Stimulated activated CD4-positive, alpha-beta T cell treated with anti-CD3 and anti-CD28 coated beads, Interleukin-2, amount 100 ng/mL, for 24 hours (primary cell): ENCODE data around the gene CCDC66.

ENCODE experiments used
- DNase-seq, 2 donors: peaks; one replicate each; pipeline ENCODE4 v3.0.0-alpha.2; 2020

CCDC66 gene

GRCh38 chr3:56624725-56625124, 67.8 kb downstream of the CCDC66 start:
- no peak for DNase-seq

- DNase-seq, result no peak
Measured at GRCh38 chr3:56629047-56629446, 72.1 kb downstream of the CCDC66 start.

- no peak for DNase-seq
Measured at GRCh38 chr3:56629451-56629850, 72.5 kb downstream of the CCDC66 start.

DNA sequence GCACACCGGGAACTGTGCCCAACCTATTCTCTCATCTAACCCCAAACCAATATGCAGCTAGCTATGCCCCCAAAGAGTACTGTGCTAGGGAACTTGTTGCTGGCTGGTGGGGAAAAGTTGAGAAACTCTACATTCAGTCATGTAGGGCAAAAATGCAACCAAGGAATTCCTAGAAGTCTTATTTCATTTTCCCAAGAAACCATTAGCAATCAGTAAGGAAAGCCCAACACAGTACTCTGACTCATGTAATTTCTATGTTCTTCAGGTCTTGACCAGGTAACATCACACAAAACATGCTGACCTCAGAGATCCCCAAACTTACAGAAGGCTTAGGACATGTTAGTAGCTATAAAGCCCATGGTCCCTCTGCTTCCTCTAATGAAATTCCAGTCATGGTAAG, 74.0 kb downstream of the CCDC66 start:
- no peak for DNase-seq

GRCh38 chr3:56633181-56633580, 76.2 kb downstream of the CCDC66 start:
- DNase-seq, result no peak

- DNase-seq, result no peak
Measured at GRCh38 chr3:56633602-56634535, 76.9 kb downstream of the CCDC66 start.

DNA sequence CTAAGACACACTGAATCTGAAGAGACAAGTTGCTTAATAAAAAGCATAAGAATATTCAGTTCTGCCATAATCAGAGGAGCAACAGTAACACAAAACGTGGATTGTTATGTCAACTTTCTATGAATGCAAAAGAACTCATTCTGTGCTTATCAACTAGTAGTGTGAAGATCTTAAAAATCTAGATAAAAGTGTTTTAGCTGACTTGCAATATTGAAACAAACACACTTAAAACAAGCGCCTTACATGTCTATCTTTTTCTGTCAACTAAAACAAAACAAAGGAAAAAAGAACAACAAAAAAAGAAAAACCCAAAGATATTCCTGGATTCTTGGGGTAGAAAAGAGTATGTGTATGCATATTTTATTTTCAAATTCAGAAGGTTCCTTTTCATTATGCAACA, 88.4 kb downstream of the CCDC66 start:
- no peak for DNase-seq

DNA sequence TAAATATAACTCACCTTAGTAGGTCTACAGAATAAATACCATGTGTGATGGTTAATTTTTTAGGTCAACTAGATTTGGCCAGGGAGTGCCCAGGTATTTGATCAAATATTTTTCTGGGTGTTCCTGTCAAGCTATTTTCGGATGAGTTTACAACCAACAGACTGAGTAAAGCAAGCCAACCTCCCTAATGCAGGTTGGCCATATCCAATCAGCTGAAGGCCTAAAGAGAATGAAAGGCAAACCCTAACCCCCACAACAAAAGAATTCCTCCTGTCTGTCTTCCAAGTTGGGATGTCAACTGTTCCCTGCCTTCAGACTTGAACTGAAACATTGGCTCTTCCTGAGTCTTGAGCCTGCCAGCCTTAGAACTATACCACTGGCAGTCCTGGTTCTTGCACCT, 97.5 kb downstream of the CCDC66 start:
- DNase-seq, result no peak

- no peak for DNase-seq
Measured at GRCh38 chr3:56655709-56656108, 98.7 kb downstream of the CCDC66 start.

DNA sequence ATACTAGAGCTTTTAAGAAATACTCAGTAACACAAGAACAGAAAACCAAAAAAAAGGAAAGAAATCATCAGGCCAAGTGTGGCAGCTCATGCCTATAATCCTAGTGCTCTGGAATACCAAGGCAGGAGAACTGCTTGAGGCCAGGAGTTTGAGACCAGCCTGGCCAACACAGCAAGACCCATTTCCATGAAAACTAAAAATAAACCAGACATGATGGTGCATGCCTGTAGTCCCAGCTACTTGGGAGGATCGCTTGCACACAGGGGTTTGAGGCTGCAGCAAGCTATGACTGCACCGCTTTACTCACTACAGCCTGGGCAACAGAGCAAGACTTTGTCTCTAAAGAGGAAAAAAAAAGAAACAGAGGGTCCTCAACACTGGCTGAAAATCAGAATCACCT, 107.8 kb downstream of the CCDC66 start:
- no peak for DNase-seq

- no peak for DNase-seq
Measured at GRCh38 chr3:56667973-56668579, 111.1 kb downstream of the CCDC66 start.
